Measurements from ENCODE around the gene STX7.

Gene STX7

DNA sequence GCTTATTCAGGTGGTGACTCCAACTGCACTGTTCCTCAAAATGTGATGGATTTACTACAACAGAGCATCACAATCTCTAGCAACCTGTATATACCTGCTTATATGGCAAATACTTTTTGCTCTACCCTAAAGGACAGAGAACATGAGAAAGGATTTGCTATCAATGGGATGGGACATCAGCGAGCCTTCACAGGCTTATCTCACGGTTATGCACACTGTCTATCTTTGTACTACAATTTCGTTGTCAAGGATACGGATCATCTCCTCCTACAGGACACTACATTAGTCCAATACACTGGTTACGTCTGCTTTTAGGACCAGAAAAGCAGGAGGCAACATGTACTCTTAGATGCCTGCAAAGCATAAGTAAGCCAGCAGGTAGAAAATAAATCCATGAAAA is 34.2 kb downstream of the STX7 start:
- H3K79me1 ChIP-seq (ENCODE audit: low read depth, low read length) = no peaks in the 10 kb centered on the region
- no peak overlapping the region for H3K4me2 ChIP-seq (ENCODE audit: insufficient read depth, low read length, poor library complexity, severe bottlenecking)
- no peak overlapping the region for H3K9ac ChIP-seq (ENCODE audit: low read depth, low read length, poor library complexity)
- H2BK12ac ChIP-seq (ENCODE audit: low read length) = no peak overlapping the region
- no peak overlapping the region for H3K23ac ChIP-seq (ENCODE audit: low read depth, low read length, poor library complexity)
- no peak for DNase-seq (ENCODE audit: low spot score)
- H2BK15ac ChIP-seq (ENCODE audit: low read length) = no peak overlapping the region
- H2BK120ac ChIP-seq (ENCODE audit: low read depth, low read length) = no peak overlapping the region
- no peak overlapping the region for H3K4ac ChIP-seq (ENCODE audit: low read length)
- WGBS, 2 donors (ENCODE audit: extremely low coverage in 2 of 2, insufficient read length in 2 of 2, insufficient replicate concordance in 1 of 2) = no CpG with 5 or more reads among the region's 5 CpGs
- H2BK5ac ChIP-seq (ENCODE audit: low read length) = no peak overlapping the region
- no peak overlapping the region for H4K8ac ChIP-seq (ENCODE audit: low read depth, low read length)
- no peak overlapping the region for H2AK5ac ChIP-seq (ENCODE audit: low read depth, low read length)
- H3K14ac ChIP-seq (ENCODE audit: low read length) = no peak overlapping the region
- H3K4me1 ChIP-seq (ENCODE audit: control insufficient read depth in 2 of 2, insufficient read depth in 1 of 2, low read depth in 1 of 2, low read length in 2 of 2) = no peaks in the 10 kb centered on the region
- H4K91ac ChIP-seq (ENCODE audit: low read depth, low read length, poor library complexity) = no peak overlapping the region
- no peaks in the 10 kb centered on the region for H3K27me3 ChIP-seq (ENCODE audit: control insufficient read depth in 3 of 3, insufficient read depth in 3 of 3, low read depth in 1 of 3, low read length in 3 of 3)
- no peaks in the 10 kb centered on the region for H3K36me3 ChIP-seq (replicated peaks in 1 of 2; ENCODE audit: control insufficient read depth in 2 of 2, insufficient read depth in 2 of 2, low read length in 2 of 2)
- no peak overlapping the region for H3K18ac ChIP-seq (ENCODE audit: low read length)
- no peak overlapping the region for H3K27ac ChIP-seq (replicated peaks; ENCODE audit: low read length)
- no peak overlapping the region for H2AFZ ChIP-seq (ENCODE audit: low read length)
- H3K4me3 ChIP-seq (ENCODE audit: low read length in 2 of 2) = no peak overlapping the region
- no peaks in the 10 kb centered on the region for H3K9me3 ChIP-seq (replicated peaks in 1 of 2; ENCODE audit: control insufficient read depth in 2 of 2, insufficient read depth in 1 of 2, low read depth in 1 of 2, low read length in 2 of 2)

- Histone ChIP-seq H3K4me2 (ENCODE audit: insufficient read depth, low read length, poor library complexity, severe bottlenecking) (no peak overlapping the region), H3K18ac (ENCODE audit: low read length) (no peak overlapping the region), H2BK120ac (ENCODE audit: low read depth, low read length) (no peak overlapping the region), H3K4me3 (ENCODE audit: low read length in 2 of 2) (no peak overlapping the region), H3K79me1 (ENCODE audit: low read depth, low read length) (no peaks in the 10 kb centered on the region), H3K4me1 (ENCODE audit: control insufficient read depth in 2 of 2, insufficient read depth in 1 of 2, low read depth in 1 of 2, low read length in 2 of 2) (no peaks in the 10 kb centered on the region), H4K91ac (ENCODE audit: low read depth, low read length, poor library complexity) (no peak overlapping the region), H2BK5ac (ENCODE audit: low read length) (no peak overlapping the region), H4K8ac (ENCODE audit: low read depth, low read length) (no peak overlapping the region), H3K27me3 (ENCODE audit: control insufficient read depth in 3 of 3, insufficient read depth in 3 of 3, low read depth in 1 of 3, low read length in 3 of 3) (no peaks in the 10 kb centered on the region), H2AFZ (ENCODE audit: low read length) (no peak overlapping the region), H2BK12ac (ENCODE audit: low read length) (no peak overlapping the region), H2BK15ac (ENCODE audit: low read length) (no peak overlapping the region), H3K14ac (ENCODE audit: low read length) (no peak overlapping the region), H3K9ac (ENCODE audit: low read depth, low read length, poor library complexity) (no peak overlapping the region), H3K23ac (ENCODE audit: low read depth, low read length, poor library complexity) (no peak overlapping the region), H3K36me3 (replicated peaks in 1 of 2; ENCODE audit: control insufficient read depth in 2 of 2, insufficient read depth in 2 of 2, low read length in 2 of 2) (no peaks in the 10 kb centered on the region), H3K4ac (ENCODE audit: low read length) (no peak overlapping the region), H3K27ac (replicated peaks; ENCODE audit: low read length) (no peak overlapping the region), H2AK5ac (ENCODE audit: low read depth, low read length) (no peak overlapping the region), H3K9me3 (replicated peaks in 1 of 2; ENCODE audit: control insufficient read depth in 2 of 2, insufficient read depth in 1 of 2, low read depth in 1 of 2, low read length in 2 of 2) (no peaks in the 10 kb centered on the region)
- WGBS, 2 donors (ENCODE audit: extremely low coverage in 2 of 2, insufficient read length in 2 of 2, insufficient replicate concordance in 1 of 2) = no CpG with 5 or more reads among the region's 2 CpGs
- no peak for DNase-seq (ENCODE audit: low spot score)
Observed at GRCh38 chr6:132478266-132478665, 34.6 kb downstream of the STX7 start.

- no peaks in the 10 kb centered on the region for H3K4me1 ChIP-seq (ENCODE audit: control insufficient read depth in 2 of 2, insufficient read depth in 1 of 2, low read depth in 1 of 2, low read length in 2 of 2)
- H2BK5ac ChIP-seq (ENCODE audit: low read length) = no peak overlapping the region
- H3K4me2 ChIP-seq (ENCODE audit: insufficient read depth, low read length, poor library complexity, severe bottlenecking) = no peak overlapping the region
- no peak overlapping the region for H4K8ac ChIP-seq (ENCODE audit: low read depth, low read length)
- H2BK12ac ChIP-seq (ENCODE audit: low read length) = no peak overlapping the region
- no peak overlapping the region for H2AFZ ChIP-seq (ENCODE audit: low read length)
- no peaks in the 10 kb centered on the region for H3K79me1 ChIP-seq (ENCODE audit: low read depth, low read length)
- H3K36me3 ChIP-seq (replicated peaks in 1 of 2; ENCODE audit: control insufficient read depth in 2 of 2, insufficient read depth in 2 of 2, low read length in 2 of 2) = no peaks in the 10 kb centered on the region
- WGBS, 2 donors (ENCODE audit: extremely low coverage in 2 of 2, insufficient read length in 2 of 2, insufficient replicate concordance in 1 of 2) = no CpG with 5 or more reads among the region's 4 CpGs
- no peak overlapping the region for H3K27ac ChIP-seq (replicated peaks; ENCODE audit: low read length)
- no peak overlapping the region for H3K23ac ChIP-seq (ENCODE audit: low read depth, low read length, poor library complexity)
- H3K9me3 ChIP-seq (replicated peaks in 1 of 2; ENCODE audit: control insufficient read depth in 2 of 2, insufficient read depth in 1 of 2, low read depth in 1 of 2, low read length in 2 of 2) = no peaks in the 10 kb centered on the region
- H3K9ac ChIP-seq (ENCODE audit: low read depth, low read length, poor library complexity) = no peak overlapping the region
- no peak overlapping the region for H2BK15ac ChIP-seq (ENCODE audit: low read length)
- H3K4me3 ChIP-seq (ENCODE audit: low read length in 2 of 2) = no peak overlapping the region
- H3K4ac ChIP-seq (ENCODE audit: low read length) = no peak overlapping the region
- H3K27me3 ChIP-seq (ENCODE audit: control insufficient read depth in 3 of 3, insufficient read depth in 3 of 3, low read depth in 1 of 3, low read length in 3 of 3) = no peaks in the 10 kb centered on the region
- no peak overlapping the region for H4K91ac ChIP-seq (ENCODE audit: low read depth, low read length, poor library complexity)
- no peak overlapping the region for H3K14ac ChIP-seq (ENCODE audit: low read length)
- no peak for DNase-seq (ENCODE audit: low spot score)
- no peak overlapping the region for H2AK5ac ChIP-seq (ENCODE audit: low read depth, low read length)
- H3K18ac ChIP-seq (ENCODE audit: low read length) = no peak overlapping the region
- H2BK120ac ChIP-seq (ENCODE audit: low read depth, low read length) = no peak overlapping the region
Observed at GRCh38 chr6:132476688-132477087, 36.2 kb downstream of the STX7 start.

DNA sequence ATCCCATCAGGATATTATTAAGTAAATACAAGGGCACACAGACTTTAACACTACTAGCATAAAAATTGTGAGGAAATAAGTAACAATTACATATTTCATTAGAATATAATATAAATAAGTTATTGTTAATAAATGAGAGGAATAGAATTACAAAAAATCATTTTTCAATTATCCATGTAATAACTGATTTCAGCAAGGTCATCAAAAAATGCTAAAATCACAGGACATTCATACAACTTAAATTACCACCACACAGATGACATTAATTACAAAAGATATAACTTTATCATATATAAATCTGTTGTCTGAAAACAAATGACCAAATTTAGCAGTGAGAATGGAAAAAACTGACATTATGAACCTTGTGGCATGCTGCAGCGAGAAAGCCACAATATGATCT is 37.0 kb downstream of the STX7 start:
- no peak overlapping the region for H3K9ac ChIP-seq (ENCODE audit: low read depth, low read length, poor library complexity)
- H3K27me3 ChIP-seq (ENCODE audit: control insufficient read depth in 3 of 3, insufficient read depth in 3 of 3, low read depth in 1 of 3, low read length in 3 of 3) = no peaks in the 10 kb centered on the region
- H2BK12ac ChIP-seq (ENCODE audit: low read length) = no peak overlapping the region
- H2AK5ac ChIP-seq (ENCODE audit: low read depth, low read length) = no peak overlapping the region
- H2BK15ac ChIP-seq (ENCODE audit: low read length) = no peak overlapping the region
- H3K4ac ChIP-seq (ENCODE audit: low read length) = no peak overlapping the region
- H3K79me1 ChIP-seq (ENCODE audit: low read depth, low read length) = no peaks in the 10 kb centered on the region
- no peak overlapping the region for H3K14ac ChIP-seq (ENCODE audit: low read length)
- H3K4me1 ChIP-seq (ENCODE audit: control insufficient read depth in 2 of 2, insufficient read depth in 1 of 2, low read depth in 1 of 2, low read length in 2 of 2) = no peaks in the 10 kb centered on the region
- H2BK5ac ChIP-seq (ENCODE audit: low read length) = no peak overlapping the region
- DNase-seq (ENCODE audit: low spot score) = no peak
- no peak overlapping the region for H3K27ac ChIP-seq (replicated peaks; ENCODE audit: low read length)
- H4K91ac ChIP-seq (ENCODE audit: low read depth, low read length, poor library complexity) = no peak overlapping the region
- no peaks in the 10 kb centered on the region for H3K36me3 ChIP-seq (replicated peaks in 1 of 2; ENCODE audit: control insufficient read depth in 2 of 2, insufficient read depth in 2 of 2, low read length in 2 of 2)
- H3K4me2 ChIP-seq (ENCODE audit: insufficient read depth, low read length, poor library complexity, severe bottlenecking) = no peak overlapping the region
- no CpG with 5 or more reads among the region's 1 CpG for WGBS, 2 donors (ENCODE audit: extremely low coverage in 2 of 2, insufficient read length in 2 of 2, insufficient replicate concordance in 1 of 2)
- H3K4me3 ChIP-seq (ENCODE audit: low read length in 2 of 2) = no peak overlapping the region
- H3K23ac ChIP-seq (ENCODE audit: low read depth, low read length, poor library complexity) = no peak overlapping the region
- no peaks in the 10 kb centered on the region for H3K9me3 ChIP-seq (replicated peaks in 1 of 2; ENCODE audit: control insufficient read depth in 2 of 2, insufficient read depth in 1 of 2, low read depth in 1 of 2, low read length in 2 of 2)
- H2AFZ ChIP-seq (ENCODE audit: low read length) = no peak overlapping the region
- no peak overlapping the region for H2BK120ac ChIP-seq (ENCODE audit: low read depth, low read length)
- H3K18ac ChIP-seq (ENCODE audit: low read length) = no peak overlapping the region
- H4K8ac ChIP-seq (ENCODE audit: low read depth, low read length) = no peak overlapping the region
